DND-41 (cell line): ENCODE data around the gene ALDOA.

Experiments used
- EZH2 ChIP-seq: IDR thresholded peaks from 3 replicates; pipeline ENCODE4 v1.6.1; 2012; ENCODE audit warnings: borderline replicate concordance, low read depth, mild to moderate bottlenecking, moderate library complexity, low read length, inconsistent platforms; ENCODE audit not compliant: severe bottlenecking
- TF ChIP-seq, protein P1 (sequence below): IDR thresholded peaks from 2 replicates; pipeline ENCODE4 v1.5.1; 2012; ENCODE audit warnings: borderline replicate concordance, low read length, moderate library complexity, mild to moderate bottlenecking; ENCODE audit not compliant: poor library complexity, severe bottlenecking; ENCODE audit errors: extremely low read depth

DNA sequence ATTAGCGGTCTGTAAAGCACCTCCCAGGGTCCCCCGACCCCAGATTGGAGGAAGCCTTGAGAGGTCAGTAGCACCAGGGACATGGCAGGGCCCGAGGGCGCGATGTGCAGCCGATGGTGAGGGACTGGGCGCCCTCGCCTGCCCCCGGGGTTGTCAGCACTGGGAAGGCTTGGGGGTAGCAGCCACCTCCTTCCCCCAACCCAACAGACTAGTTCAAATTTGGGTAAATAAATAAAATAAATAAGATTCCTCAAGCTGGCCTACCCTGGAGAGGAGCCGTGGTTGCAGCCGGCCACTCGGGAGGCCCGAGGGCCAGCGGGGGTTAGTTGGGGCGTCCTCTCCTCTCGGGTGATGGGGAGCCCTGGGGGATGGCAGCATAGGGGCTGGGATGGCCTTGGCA, 41.1 kb upstream of the ALDOA start:
- TF ChIP-seq, protein P1, sequence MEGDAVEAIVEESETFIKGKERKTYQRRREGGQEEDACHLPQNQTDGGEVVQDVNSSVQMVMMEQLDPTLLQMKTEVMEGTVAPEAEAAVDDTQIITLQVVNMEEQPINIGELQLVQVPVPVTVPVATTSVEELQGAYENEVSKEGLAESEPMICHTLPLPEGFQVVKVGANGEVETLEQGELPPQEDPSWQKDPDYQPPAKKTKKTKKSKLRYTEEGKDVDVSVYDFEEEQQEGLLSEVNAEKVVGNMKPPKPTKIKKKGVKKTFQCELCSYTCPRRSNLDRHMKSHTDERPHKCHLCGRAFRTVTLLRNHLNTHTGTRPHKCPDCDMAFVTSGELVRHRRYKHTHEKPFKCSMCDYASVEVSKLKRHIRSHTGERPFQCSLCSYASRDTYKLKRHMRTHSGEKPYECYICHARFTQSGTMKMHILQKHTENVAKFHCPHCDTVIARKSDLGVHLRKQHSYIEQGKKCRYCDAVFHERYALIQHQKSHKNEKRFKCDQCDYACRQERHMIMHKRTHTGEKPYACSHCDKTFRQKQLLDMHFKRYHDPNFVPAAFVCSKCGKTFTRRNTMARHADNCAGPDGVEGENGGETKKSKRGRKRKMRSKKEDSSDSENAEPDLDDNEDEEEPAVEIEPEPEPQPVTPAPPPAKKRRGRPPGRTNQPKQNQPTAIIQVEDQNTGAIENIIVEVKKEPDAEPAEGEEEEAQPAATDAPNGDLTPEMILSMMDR: no peak
- no peak for TF ChIP-seq EZH2
